Peyer's patch (tissue), 4 donors: ENCODE data around the gene TTC5.

Experiments used
- POLR2A ChIP-seq, 2 donors: fragments of 450-650 bp; IDR thresholded peaks; one replicate each; pipeline ENCODE4 v1.5.1; 2017; ENCODE audit warnings: antibody characterized with exemption in 2 of 2, mild to moderate bottlenecking in 2 of 2, moderate library complexity in 2 of 2
- TF ChIP-seq, protein P1 (sequence below), 6 experiments: fragments of 450-650 bp in 4 of 6; fragments of 200-600 bp in 2 of 6; sonication (generic) in 1 of 6; IDR thresholded peaks; one replicate each; pipeline ENCODE4 v1.5.1; 2017 to 2019; ENCODE audit warnings: antibody characterized with exemption in 6 of 6, mild to moderate bottlenecking in 3 of 6, moderate library complexity in 1 of 6

- TF ChIP-seq, protein P1, sequence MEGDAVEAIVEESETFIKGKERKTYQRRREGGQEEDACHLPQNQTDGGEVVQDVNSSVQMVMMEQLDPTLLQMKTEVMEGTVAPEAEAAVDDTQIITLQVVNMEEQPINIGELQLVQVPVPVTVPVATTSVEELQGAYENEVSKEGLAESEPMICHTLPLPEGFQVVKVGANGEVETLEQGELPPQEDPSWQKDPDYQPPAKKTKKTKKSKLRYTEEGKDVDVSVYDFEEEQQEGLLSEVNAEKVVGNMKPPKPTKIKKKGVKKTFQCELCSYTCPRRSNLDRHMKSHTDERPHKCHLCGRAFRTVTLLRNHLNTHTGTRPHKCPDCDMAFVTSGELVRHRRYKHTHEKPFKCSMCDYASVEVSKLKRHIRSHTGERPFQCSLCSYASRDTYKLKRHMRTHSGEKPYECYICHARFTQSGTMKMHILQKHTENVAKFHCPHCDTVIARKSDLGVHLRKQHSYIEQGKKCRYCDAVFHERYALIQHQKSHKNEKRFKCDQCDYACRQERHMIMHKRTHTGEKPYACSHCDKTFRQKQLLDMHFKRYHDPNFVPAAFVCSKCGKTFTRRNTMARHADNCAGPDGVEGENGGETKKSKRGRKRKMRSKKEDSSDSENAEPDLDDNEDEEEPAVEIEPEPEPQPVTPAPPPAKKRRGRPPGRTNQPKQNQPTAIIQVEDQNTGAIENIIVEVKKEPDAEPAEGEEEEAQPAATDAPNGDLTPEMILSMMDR (IDR thresholded peaks at IDR 0.05): no peak
- TF ChIP-seq POLR2A (IDR thresholded peaks at IDR 0.05): no peak
Measured at GRCh38 chr14:20334017-20334416, 28.3 kb upstream of the TTC5 start.
